Raji (cell line): Measurements from ENCODE around the gene LRRTM4.

Experiments used
- POLR2A ChIP-seq: IDR thresholded peaks from 2 replicates; pipeline ENCODE4 v1.6.1; 2011; ENCODE audit warnings: low read depth, low read length, control low read depth; ENCODE audit not compliant: insufficient read depth

Gene LRRTM4

GRCh38 chr2:77284353-77284752, 237.8 kb downstream of the LRRTM4 start:
- TF ChIP-seq POLR2A: no peak

GRCh38 chr2:77271262-77271661, 250.9 kb downstream of the LRRTM4 start:
- no peak for TF ChIP-seq POLR2A

GRCh38 chr2:77270433-77270832, 251.7 kb downstream of the LRRTM4 start:
- no peak for TF ChIP-seq POLR2A

GRCh38 chr2:77268626-77269025, 253.6 kb downstream of the LRRTM4 start:
- no peak for TF ChIP-seq POLR2A

GRCh38 chr2:77232909-77233425, 289.2 kb downstream of the LRRTM4 start:
- TF ChIP-seq POLR2A: no peak

- no peak for TF ChIP-seq POLR2A
Observed at GRCh38 chr2:77228391-77228790, 293.8 kb downstream of the LRRTM4 start.

GRCh38 chr2:77210725-77211124, 311.5 kb downstream of the LRRTM4 start:
- TF ChIP-seq POLR2A: no peak

- TF ChIP-seq POLR2A: no peak
Observed at GRCh38 chr2:77207331-77207730, 314.8 kb downstream of the LRRTM4 start.

- TF ChIP-seq POLR2A: no peak
Observed at GRCh38 chr2:77201755-77202154, 320.4 kb downstream of the LRRTM4 start.

GRCh38 chr2:77199411-77199810, 322.8 kb downstream of the LRRTM4 start:
- no peak for TF ChIP-seq POLR2A

GRCh38 chr2:77193858-77194448, 328.2 kb downstream of the LRRTM4 start:
- no peak for TF ChIP-seq POLR2A

- TF ChIP-seq POLR2A: no peak
Observed at GRCh38 chr2:77192811-77193289, 329.3 kb downstream of the LRRTM4 start.

- TF ChIP-seq POLR2A: no peak
Observed at GRCh38 chr2:77191665-77192064, 330.5 kb downstream of the LRRTM4 start.

GRCh38 chr2:77190721-77191346, 331.3 kb downstream of the LRRTM4 start:
- TF ChIP-seq POLR2A: no peak

- no peak for TF ChIP-seq POLR2A
Observed at GRCh38 chr2:77185052-77185451, 337.1 kb downstream of the LRRTM4 start.

GRCh38 chr2:77179297-77179696, 342.9 kb downstream of the LRRTM4 start:
- no peak for TF ChIP-seq POLR2A
